Measurements from ENCODE around the gene CRACDL. TPM values are rescaled to one million over a fixed set of nuclear protein-coding genes. Genes with fewer than 3 reads are reported as not detected.

Gene CRACDL
- polyA plus RNA-seq, 1 of the 3 experiments (the other 2 are of a cell fraction) = not detected

DNA sequence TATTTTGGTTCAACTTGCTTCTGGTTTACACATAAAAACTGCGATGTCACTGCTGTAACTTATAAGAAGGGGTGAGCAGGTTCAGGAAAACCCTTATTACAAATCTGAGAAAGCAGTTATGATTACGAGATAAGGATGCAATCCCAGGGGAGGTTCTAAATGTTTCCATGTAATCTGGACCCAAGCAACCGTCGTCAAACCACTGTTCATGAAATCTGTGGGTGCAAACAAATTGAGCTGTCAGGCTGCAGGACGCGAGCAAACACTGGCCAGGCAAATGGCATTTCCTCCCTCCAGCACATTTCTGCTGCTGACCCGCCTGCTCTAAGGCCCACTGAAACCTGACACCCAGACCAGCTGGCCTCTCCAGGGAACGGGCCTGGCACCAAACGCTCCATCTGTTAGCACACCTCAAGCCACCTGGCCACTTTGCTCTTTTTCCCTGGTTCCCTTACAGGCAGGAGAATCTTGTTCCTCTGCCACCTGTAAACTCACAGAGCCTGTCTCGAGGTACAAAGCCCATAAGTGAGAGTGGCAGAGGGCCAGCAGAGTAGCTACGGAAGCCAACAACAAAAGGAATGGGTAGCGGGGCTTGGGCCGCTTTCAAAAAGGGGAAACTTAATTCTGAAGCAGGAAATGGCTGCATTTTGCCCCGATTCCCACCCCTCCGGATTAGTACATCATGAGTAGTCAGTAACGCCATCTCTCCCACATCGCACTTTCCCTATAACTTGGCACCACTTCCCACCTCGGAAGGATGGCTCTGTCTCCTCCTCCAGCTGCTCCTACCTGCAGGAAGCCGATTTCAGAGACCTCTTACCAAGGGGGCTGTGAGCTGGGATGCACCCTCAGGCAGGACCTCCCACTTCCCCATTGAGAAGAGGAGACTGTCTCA lies 26.5 kb downstream of the CRACDL start (continued):
- peak; percentile 58 for TF ChIP-seq CHD2 (IDR thresholded peaks at IDR 0.05; ENCODE audit: low read length, partially characterized antibody)
- TF ChIP-seq RXRA (IDR thresholded peaks at IDR 0.05; ENCODE audit: borderline replicate concordance, low read depth) = no peak
- peak; percentile 58 for TF ChIP-seq GATA2 (CRISPR knock-in tag; IDR thresholded peaks at IDR 0.05)
- TF ChIP-seq, protein P1, sequence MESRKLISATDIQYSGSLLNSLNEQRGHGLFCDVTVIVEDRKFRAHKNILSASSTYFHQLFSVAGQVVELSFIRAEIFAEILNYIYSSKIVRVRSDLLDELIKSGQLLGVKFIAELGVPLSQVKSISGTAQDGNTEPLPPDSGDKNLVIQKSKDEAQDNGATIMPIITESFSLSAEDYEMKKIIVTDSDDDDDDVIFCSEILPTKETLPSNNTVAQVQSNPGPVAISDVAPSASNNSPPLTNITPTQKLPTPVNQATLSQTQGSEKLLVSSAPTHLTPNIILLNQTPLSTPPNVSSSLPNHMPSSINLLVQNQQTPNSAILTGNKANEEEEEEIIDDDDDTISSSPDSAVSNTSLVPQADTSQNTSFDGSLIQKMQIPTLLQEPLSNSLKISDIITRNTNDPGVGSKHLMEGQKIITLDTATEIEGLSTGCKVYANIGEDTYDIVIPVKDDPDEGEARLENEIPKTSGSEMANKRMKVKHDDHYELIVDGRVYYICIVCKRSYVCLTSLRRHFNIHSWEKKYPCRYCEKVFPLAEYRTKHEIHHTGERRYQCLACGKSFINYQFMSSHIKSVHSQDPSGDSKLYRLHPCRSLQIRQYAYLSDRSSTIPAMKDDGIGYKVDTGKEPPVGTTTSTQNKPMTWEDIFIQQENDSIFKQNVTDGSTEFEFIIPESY (IDR thresholded peaks at IDR 0.05; ENCODE audit: borderline replicate concordance, low read depth) = peak; percentile 25; the same call in 1 of the 2 replicates
- peak; percentile 93 for TF ChIP-seq PBX3 (IDR thresholded peaks at IDR 0.05)
- no peak for TF ChIP-seq FOXJ3 (CRISPR knock-in tag; IDR thresholded peaks at IDR 0.05)
- TF ChIP-seq YY1 (IDR thresholded peaks at IDR 0.05; ENCODE audit: low read depth) = no peak
- TF ChIP-seq SIN3A (IDR thresholded peaks at IDR 0.05; ENCODE audit: borderline replicate concordance, low read depth, low read length) = no peak

- H3K27ac ChIP-seq (ENCODE audit: low read depth in 2 of 2, low read length in 1 of 2) = peak overlapping the region; percentile 75 to 76
- H3K4me2 ChIP-seq = peak overlapping the region; percentile 34; the same call in 1 of the 2 replicates
- H3K9ac ChIP-seq = peak overlapping the region; percentile 4; the same call in 1 of the 2 replicates
- 64% methylated on average over 4 of the region's 4 CpGs for WGBS (ENCODE audit: low lambda C conversion rate)
- H3K9me2 ChIP-seq = no peaks in the 10 kb centered on the region
- peaks cover 8% of the 10 kb centered on the region for H3F3A ChIP-seq (replicated peaks; ENCODE audit: insufficient read depth)
- POLR2A ChIA-PET = no interaction called here
- H3K4me3 ChIP-seq (ENCODE audit: low read depth in 2 of 2, low read length in 1 of 2) = no peak overlapping the region
- no peaks in the 10 kb centered on the region for H4K20me1 ChIP-seq (ENCODE audit: insufficient read depth)
- H2AFZ ChIP-seq (ENCODE audit: low read depth) = peak overlapping the region; percentile 46; the same call in 1 of the 2 replicates
- no peaks in the 10 kb centered on the region for H3K9me3 ChIP-seq
- H3K4me1 ChIP-seq (ENCODE audit: control insufficient read depth in 1 of 2, insufficient read depth in 2 of 2, low read depth in 1 of 2, low read length in 1 of 2) = peaks cover 37 to 46% of the 10 kb centered on the region in 2 experiments
- CTCF ChIA-PET = interaction anchor here (1.0 kb wide), 1 partner anchor 27 kb away, joined by 3 read pairs; no protein-coding TSS in a partner anchor
- H3K79me2 ChIP-seq (ENCODE audit: insufficient read depth) = no peaks in the 10 kb centered on the region
- DNase-seq = no peak
- H3K36me3 ChIP-seq (replicated peaks in 1 of 2; ENCODE audit: control insufficient read depth in 1 of 2, insufficient read depth in 2 of 2, low read length in 1 of 2) = no peaks in the 10 kb centered on the region
- H3K27me3 ChIP-seq (ENCODE audit: insufficient read depth) = no peaks in the 10 kb centered on the region
- TF ChIP-seq MEF2A (IDR thresholded peaks at IDR 0.05; ENCODE audit: borderline replicate concordance, low read depth) (no peak), MXI1 (IDR thresholded peaks at IDR 0.05; ENCODE audit: low read depth, low read length) (no peak), RXRA (IDR thresholded peaks at IDR 0.05; ENCODE audit: borderline replicate concordance, low read depth) (no peak), TAF1 (IDR thresholded peaks at IDR 0.05; ENCODE audit: borderline replicate concordance, low read depth, low read length) (no peak), FOXM1 (IDR thresholded peaks at IDR 0.05; ENCODE audit: low read depth) (no peak), YY1 (IDR thresholded peaks at IDR 0.05; ENCODE audit: low read depth) (no peak), NRF1 (IDR thresholded peaks at IDR 0.05; ENCODE audit: low read depth, low read length) (no peak), EZH2phosphoT487 (IDR thresholded peaks at IDR 0.05; ENCODE audit: borderline replicate concordance, low read depth) (no peak), SIN3A (IDR thresholded peaks at IDR 0.05; ENCODE audit: borderline replicate concordance, low read depth, low read length) (no peak), RAD21 (IDR thresholded peaks at IDR 0.05; ENCODE audit: low read length) (no peak), RCOR1 (IDR thresholded peaks at IDR 0.05; ENCODE audit: low read length) (no peak), NFIC (IDR thresholded peaks at IDR 0.05; ENCODE audit: borderline replicate concordance) (no peak), TEAD4 (IDR thresholded peaks at IDR 0.05; ENCODE audit: borderline replicate concordance, insufficient read depth) (no peak), SMC3 (IDR thresholded peaks at IDR 0.05; ENCODE audit: low read depth, low read length) (no peak)
- TF ChIP-seq, protein P2, sequence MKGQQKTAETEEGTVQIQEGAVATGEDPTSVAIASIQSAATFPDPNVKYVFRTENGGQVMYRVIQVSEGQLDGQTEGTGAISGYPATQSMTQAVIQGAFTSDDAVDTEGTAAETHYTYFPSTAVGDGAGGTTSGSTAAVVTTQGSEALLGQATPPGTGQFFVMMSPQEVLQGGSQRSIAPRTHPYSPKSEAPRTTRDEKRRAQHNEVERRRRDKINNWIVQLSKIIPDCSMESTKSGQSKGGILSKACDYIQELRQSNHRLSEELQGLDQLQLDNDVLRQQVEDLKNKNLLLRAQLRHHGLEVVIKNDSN (IDR thresholded peaks at IDR 0.05; ENCODE audit: borderline replicate concordance, low read depth) = no peak
- TF ChIP-seq, protein P1 (IDR thresholded peaks at IDR 0.05; ENCODE audit: borderline replicate concordance, low read depth) = no peak
- TF ChIP-seq, protein P3, sequence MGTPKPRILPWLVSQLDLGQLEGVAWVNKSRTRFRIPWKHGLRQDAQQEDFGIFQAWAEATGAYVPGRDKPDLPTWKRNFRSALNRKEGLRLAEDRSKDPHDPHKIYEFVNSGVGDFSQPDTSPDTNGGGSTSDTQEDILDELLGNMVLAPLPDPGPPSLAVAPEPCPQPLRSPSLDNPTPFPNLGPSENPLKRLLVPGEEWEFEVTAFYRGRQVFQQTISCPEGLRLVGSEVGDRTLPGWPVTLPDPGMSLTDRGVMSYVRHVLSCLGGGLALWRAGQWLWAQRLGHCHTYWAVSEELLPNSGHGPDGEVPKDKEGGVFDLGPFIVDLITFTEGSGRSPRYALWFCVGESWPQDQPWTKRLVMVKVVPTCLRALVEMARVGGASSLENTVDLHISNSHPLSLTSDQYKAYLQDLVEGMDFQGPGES (IDR thresholded peaks at IDR 0.05; ENCODE audit: low read depth, low read length) = no peak
These were observed 27.1 kb downstream of the CRACDL start for GRCh38 chr2:98908931-98909316.

Data from SK-N-SH (cell line).